Measurements from ENCODE around the gene LYSMD4. TPM values are rescaled to one million over a fixed set of nuclear protein-coding genes. Genes with fewer than 3 reads are reported as not detected.

Gene LYSMD4
- total RNA-seq, 1 experiment from 2014 or later: 15.9 TPM

DNA sequence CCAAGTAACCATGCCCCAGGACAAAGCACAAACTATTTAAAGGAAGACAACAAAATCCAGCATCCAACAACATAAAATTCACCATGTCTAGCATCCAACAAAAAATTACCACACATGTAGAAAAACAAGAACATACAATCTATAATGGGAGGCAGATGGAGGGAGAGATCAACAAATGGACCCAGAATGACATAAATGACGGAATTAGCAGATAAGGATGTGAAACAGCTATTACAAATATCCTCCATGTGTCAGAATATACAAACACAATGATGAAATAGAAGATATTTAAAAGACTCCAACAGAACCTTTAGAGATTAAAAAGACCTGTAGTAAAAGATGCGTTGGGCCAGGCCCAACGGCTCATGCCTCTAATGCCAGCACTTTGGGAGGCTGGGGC, 10.8 kb downstream of the LYSMD4 start:
- H3K36me3 ChIP-seq (ENCODE audit: control insufficient read depth, insufficient read depth, low read length): no peaks in the 10 kb centered on the region; the same call in none of the 2 replicates
- Mint-ChIP-seq H3K4me3 (ENCODE audit: unreplicated experiment) (no peak overlapping the region), H3K36me3 (ENCODE audit: insufficient read depth, unreplicated experiment) (no peaks in the 10 kb centered on the region), H3K4me1 (ENCODE audit: low read depth, unreplicated experiment) (peaks cover 10% of the 10 kb centered on the region), H3K27me3 (ENCODE audit: insufficient read depth, unreplicated experiment) (no peaks in the 10 kb centered on the region), H3K27ac (ENCODE audit: unreplicated experiment) (no peak overlapping the region), H3K9me3 (ENCODE audit: unreplicated experiment) (no peaks in the 10 kb centered on the region)
- H3K4me1 ChIP-seq: peaks cover 3% of the 10 kb centered on the region; the same call in 1 of the 2 replicates
- ChIA-PET CTCF (no interaction called here), POLR2A (no interaction called here)
- TF ChIP-seq, protein P1, sequence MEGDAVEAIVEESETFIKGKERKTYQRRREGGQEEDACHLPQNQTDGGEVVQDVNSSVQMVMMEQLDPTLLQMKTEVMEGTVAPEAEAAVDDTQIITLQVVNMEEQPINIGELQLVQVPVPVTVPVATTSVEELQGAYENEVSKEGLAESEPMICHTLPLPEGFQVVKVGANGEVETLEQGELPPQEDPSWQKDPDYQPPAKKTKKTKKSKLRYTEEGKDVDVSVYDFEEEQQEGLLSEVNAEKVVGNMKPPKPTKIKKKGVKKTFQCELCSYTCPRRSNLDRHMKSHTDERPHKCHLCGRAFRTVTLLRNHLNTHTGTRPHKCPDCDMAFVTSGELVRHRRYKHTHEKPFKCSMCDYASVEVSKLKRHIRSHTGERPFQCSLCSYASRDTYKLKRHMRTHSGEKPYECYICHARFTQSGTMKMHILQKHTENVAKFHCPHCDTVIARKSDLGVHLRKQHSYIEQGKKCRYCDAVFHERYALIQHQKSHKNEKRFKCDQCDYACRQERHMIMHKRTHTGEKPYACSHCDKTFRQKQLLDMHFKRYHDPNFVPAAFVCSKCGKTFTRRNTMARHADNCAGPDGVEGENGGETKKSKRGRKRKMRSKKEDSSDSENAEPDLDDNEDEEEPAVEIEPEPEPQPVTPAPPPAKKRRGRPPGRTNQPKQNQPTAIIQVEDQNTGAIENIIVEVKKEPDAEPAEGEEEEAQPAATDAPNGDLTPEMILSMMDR (IDR thresholded peaks at IDR 0.05; ENCODE audit: insufficient read depth in 1 of 2, low read depth in 1 of 2, low read length in 1 of 2, severe bottlenecking in 1 of 2, unreplicated experiment in 1 of 2): no peak
- H3K4me3 ChIP-seq (ENCODE audit: low read depth, low read length): no peak overlapping the region
- H3K27me3 ChIP-seq (replicated peaks; ENCODE audit: control insufficient read depth, insufficient read depth, low read length): no peaks in the 10 kb centered on the region
- no TSS peak for BruUV-seq (replicated peaks)
- DNase-seq: no peak
- H3K9me3 ChIP-seq: no peaks in the 10 kb centered on the region
- intact Hi-C loops (cut with micrococcal nuclease; ENCODE audit: unreplicated experiment): no loop called here

DNA sequence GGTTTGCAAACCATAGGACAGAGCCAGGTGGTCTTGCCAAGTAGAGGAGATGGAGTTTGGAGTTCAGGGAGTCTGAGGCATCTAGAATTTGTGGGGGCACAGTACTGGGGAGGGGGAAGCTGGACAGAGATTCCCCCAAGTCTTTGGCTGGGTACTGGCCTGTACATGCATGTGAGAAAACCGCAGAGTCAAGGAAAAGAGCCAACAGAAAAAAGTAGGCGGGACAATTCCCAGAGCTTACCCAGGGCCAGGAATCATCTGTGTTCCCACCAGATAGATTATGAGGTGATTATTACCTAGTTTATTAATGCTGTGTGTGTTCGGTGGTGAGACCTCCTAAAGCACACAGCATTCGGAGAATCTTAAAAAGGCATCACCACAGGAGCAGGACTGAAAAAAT, 11.3 kb downstream of the LYSMD4 start:
- Mint-ChIP-seq H3K36me3 (ENCODE audit: insufficient read depth, unreplicated experiment) (no peaks in the 10 kb centered on the region), H3K27ac (ENCODE audit: unreplicated experiment) (no peak overlapping the region)
- intact Hi-C loops (cut with micrococcal nuclease; ENCODE audit: unreplicated experiment): no loop called here

DNA sequence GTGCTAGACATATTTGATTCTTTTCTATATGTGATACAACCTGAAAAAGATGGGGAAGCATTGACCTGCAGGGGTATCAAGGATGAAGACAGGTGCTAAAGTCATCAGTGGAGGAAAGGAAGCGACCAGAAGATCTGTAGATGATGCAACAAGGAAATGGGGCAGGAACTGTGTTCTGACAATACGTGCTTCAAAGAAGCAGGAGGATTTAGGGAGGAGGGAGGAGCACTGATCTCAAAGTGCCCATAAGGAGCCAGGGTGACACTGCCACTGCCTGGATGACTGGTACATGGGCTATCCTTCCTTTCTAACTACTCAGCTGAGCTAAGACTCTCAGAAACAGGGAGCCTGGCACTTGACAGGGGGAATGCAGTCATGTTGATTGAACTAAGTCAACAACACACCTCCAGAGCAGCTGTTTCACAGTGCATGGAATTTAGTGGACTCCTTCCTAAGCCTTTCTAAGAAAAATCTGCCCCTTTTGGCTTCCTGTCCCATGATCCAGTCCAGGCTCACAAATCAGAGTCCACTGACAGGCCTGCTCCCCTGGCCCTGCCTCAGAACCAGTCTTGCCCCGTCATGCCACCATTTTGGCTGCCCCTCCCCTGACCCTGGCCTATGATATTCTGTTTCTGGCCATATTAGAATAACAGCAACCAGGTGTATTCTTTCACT, 12.0 kb downstream of the LYSMD4 start:
- H3K9me3 Mint-ChIP-seq (ENCODE audit: unreplicated experiment): no peaks in the 10 kb centered on the region
- peaks cover 10% of the 10 kb centered on the region for H3K4me1 Mint-ChIP-seq (ENCODE audit: low read depth, unreplicated experiment)
- H3K36me3 Mint-ChIP-seq (ENCODE audit: insufficient read depth, unreplicated experiment): peaks cover 4% of the 10 kb centered on the region
- Histone ChIP-seq H3K36me3 (ENCODE audit: control insufficient read depth, insufficient read depth, low read length) (no peaks in the 10 kb centered on the region; the same call in none of the 2 replicates), H3K4me3 (ENCODE audit: low read depth, low read length) (no peak overlapping the region), H3K4me1 (peaks cover 3% of the 10 kb centered on the region; the same call in 1 of the 2 replicates), H3K9me3 (no peaks in the 10 kb centered on the region), H3K27me3 (replicated peaks; ENCODE audit: control insufficient read depth, insufficient read depth, low read length) (no peaks in the 10 kb centered on the region)
- DNase-seq: peak in 1 of 2 experiments; percentile 21
- no peak overlapping the region for H3K27ac Mint-ChIP-seq (ENCODE audit: unreplicated experiment)
- H3K27me3 Mint-ChIP-seq (ENCODE audit: insufficient read depth, unreplicated experiment): no peaks in the 10 kb centered on the region
- no peak overlapping the region for H3K4me3 Mint-ChIP-seq (ENCODE audit: unreplicated experiment)
- POLR2A ChIA-PET: interaction anchor here (0.5 kb wide), 1 partner anchor 21 kb away, joined by 5 read pairs; no protein-coding TSS in a partner anchor
- CTCF ChIA-PET: interaction anchor here (0.7 kb wide), 1 partner anchor 1840 kb away, joined by 3 read pairs; no protein-coding TSS in a partner anchor
- intact Hi-C loops (cut with micrococcal nuclease; ENCODE audit: unreplicated experiment): no loop called here
- BruUV-seq (replicated peaks): no TSS peak
- TF ChIP-seq, protein P1 (IDR thresholded peaks at IDR 0.05; ENCODE audit: insufficient read depth in 1 of 2, low read depth in 1 of 2, low read length in 1 of 2, severe bottlenecking in 1 of 2, unreplicated experiment in 1 of 2): no peak

More for the DNA sequence above, 11.3 kb downstream of the LYSMD4 start:
- H3K27me3 ChIP-seq (replicated peaks; ENCODE audit: control insufficient read depth, insufficient read depth, low read length): no peaks in the 10 kb centered on the region
- no TSS peak for BruUV-seq (replicated peaks)
- DNase-seq: no peak
- Mint-ChIP-seq H3K27me3 (ENCODE audit: insufficient read depth, unreplicated experiment) (no peaks in the 10 kb centered on the region), H3K4me3 (ENCODE audit: unreplicated experiment) (no peak overlapping the region), H3K4me1 (ENCODE audit: low read depth, unreplicated experiment) (peaks cover 10% of the 10 kb centered on the region), H3K9me3 (ENCODE audit: unreplicated experiment) (no peaks in the 10 kb centered on the region)
- H3K36me3 ChIP-seq (ENCODE audit: control insufficient read depth, insufficient read depth, low read length): no peaks in the 10 kb centered on the region; the same call in none of the 2 replicates
- H3K4me1 ChIP-seq: peaks cover 3% of the 10 kb centered on the region; the same call in 1 of the 2 replicates
- ChIA-PET POLR2A (no interaction called here), CTCF (interaction anchor here (0.7 kb wide), 1 partner anchor 1840 kb away, joined by 3 read pairs; no protein-coding TSS in a partner anchor)
- TF ChIP-seq, protein P1 (IDR thresholded peaks at IDR 0.05; ENCODE audit: insufficient read depth in 1 of 2, low read depth in 1 of 2, low read length in 1 of 2, severe bottlenecking in 1 of 2, unreplicated experiment in 1 of 2): no peak
- no peak overlapping the region for H3K4me3 ChIP-seq (ENCODE audit: low read depth, low read length)
- H3K9me3 ChIP-seq: no peaks in the 10 kb centered on the region

All from Caco-2 (cell line).